Measurements from ENCODE around the gene KANSL1L.
"Not testable (repeated sequence)": the region's sequence is repeated elsewhere in the genome, so short reads cannot be mapped to it uniquely, and the experiment has no call there.

Gene KANSL1L

DNA sequence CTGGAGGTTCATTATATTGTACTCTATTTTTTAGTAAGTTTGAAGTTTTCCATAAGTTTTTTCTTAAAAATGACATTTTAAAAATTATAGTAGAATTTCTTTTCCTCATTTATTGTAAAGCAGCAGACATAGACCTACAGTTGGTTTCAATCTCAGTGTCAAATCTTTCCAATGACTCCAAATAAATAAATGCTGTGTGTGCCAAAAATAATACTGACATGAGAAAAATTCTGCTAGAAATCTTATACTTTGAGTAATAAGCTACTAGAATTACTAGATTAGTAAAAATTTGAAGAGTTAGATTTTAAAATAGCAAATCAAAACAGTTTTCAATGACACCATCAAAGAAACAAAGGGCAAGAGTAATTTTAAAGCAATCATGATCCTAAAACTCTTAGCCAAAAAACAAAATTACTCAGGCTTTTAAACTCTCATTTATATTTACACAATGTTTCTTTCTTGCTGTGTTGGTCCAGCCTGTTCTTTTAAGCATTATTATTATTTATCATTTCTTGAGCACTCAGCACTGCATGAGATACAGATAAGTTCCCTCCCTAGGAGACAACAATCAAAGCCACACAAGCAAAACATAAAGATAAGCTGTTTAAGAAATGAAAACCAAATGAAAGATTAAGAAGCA lies 8.3 kb upstream of the KANSL1L start:
- DNase-seq (ENCODE audit: low read depth), result no peak

DNA sequence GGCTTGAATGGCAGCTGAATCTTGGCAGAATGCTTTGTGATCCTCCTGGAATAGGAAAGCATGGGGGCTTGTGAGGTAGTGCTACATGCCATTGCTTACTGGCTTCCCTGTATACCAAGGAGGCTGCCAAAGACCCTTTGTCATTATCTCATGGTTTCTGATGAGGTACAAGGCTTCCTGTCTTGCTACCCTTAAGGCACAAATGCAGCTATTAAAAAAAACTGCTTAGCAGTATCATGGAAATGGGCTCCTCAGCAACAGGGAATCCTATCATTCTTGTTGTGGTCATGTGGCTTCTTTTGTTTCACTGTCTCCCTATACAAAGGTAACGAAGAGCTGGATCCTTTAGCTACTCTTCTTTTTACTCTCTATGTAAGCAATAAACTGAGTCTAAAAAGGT lies 6.6 kb upstream of the KANSL1L start:
- no peak for DNase-seq (ENCODE audit: low read depth)

DNA sequence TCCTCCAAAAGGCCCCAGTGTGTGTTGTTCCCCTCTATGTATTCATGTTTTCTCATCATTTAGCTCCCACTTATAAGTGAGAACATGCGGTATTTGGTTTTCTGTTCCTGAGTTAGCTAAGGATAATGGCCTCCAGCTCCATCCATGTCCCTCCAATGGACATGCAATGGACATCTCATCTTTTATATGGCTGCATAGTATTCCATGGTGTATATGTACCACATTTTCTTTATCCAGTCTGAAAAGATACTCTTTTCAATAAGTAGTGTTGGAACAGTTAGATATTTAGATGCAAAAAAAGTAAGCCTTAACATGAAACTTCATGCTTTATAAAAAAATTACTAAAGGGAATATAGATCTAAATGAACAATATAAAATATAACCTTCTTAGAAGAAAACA lies 5.9 kb upstream of the KANSL1L start:
- DNase-seq (ENCODE audit: low read depth), result not testable (repeated sequence)

DNA sequence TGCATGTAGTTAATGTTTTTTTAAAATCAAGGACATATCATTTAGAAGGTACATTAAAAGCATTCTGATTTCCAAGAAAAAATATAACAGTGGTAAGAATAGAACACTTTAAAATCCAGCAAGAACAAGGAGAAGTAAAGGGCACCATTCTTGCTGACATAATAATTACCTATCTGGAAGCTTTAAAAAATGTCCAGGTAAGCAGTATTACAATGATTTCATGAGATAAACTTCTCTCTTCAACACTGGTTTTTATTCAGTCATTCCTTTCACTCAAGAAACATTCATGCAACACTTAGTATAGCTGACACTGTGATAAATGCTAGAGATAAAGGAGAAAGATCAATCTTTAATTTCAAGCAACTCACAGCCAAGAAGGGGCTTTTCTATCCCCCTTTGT lies 2.9 kb upstream of the KANSL1L start:
- DNase-seq (ENCODE audit: low read depth), result no peak

DNA sequence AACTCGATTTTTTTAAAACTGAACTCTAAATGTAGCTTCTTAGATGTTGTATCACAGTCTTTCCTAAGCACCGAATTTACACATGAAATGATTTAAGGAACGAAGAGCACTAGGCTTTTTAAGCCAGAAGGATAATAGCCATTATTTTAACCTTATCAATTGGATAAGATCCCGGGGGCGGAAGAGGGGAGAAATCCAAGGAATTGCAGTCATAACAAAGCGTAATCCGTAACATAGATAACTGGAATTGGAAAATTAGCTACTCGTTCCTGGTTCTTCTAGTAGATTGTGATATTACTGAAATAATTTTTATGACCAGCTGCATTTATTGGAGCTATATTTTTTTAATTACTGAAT lies 988 bp upstream of the KANSL1L start:
- DNase-seq (ENCODE audit: low read depth), result no peak

DNA sequence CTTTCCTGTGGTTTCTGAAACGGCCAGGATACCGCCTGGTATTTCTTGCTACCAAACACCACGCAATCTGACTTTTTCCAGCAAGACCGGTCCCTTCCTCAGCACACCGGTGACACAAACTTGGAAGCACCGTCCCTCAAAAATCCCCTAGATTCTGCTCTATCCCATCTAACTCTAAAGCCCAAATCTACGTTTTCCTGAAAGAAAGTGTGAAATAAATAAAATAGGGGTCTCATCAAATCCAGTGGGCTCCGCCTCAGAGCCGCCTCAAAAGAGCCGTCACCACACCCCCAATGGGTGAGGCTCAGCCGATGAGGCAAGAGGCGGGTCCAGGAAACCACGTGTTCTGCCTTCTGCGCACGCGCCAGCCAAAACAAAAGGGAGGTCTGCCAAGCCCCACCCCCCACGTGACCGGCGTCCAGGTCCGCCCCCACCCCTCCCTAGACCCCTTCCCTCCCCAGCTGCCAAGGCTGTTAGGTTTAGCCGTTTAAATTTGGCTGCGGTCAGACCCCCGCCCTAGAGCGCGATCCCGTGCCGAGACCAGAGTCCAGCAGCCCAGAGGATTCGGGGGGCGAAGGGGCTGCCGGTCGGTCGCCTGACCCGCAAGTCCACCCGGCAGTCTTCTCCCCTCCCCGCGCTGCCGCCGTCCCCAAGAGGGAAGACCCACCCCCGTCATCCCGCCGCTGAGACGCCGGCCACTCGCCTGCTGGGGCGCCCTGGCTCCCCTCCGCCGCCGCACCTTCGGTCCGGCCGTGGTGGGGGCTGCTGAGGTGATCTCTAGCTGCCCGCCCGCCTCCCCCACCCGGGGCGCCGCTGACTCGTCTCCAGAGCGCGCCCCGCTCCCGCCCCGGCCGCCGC lies 534 bp downstream of the KANSL1L start:
- peak; percentile 57 for DNase-seq (ENCODE audit: low read depth)

DNA sequence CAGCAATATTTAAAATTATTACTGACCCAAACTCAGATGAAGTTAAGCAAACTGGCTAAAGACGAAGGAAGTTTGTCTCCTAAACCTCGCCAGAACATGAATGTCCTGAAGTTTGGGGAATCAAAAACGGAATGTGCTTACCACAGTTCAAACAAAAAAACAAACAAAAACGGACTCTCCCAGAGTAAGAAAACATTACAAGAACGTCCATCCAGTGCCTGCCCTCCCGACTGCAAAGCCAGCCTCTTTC lies 1.1 kb downstream of the KANSL1L start:
- DNase-seq (ENCODE audit: low read depth), result no peak

DNA sequence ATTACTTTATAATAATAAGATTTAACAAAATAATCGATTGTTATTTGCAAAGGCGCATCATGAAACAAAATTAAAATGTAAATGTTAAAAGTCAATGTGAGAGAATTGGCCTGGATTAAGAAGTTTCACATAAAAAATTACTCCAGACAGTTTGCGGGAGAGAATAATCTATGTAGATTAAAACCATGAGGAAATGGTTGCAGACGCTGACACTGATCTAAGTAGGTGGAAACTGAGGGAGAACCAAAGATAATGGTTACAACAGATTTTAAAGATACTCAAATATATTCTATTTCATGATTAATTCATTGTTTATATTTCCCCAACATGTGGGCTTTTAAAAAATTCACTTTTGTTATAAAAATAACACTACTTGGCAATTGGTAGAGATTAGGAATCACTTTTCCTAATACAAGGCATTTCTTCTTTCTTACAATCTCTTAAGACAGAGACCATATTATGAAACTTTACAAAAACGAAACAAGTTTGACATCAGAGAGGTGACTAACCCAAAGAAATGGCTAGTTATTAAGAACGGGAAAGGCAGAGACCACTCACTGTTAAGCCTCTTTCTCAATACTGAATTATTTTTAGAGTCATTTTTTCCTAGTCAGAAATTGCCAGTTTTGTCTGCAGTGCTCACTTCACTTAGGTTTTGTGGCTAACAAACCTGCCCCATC lies 1.6 kb downstream of the KANSL1L start:
- DNase-seq (ENCODE audit: low read depth), result peak; percentile 46

DNA sequence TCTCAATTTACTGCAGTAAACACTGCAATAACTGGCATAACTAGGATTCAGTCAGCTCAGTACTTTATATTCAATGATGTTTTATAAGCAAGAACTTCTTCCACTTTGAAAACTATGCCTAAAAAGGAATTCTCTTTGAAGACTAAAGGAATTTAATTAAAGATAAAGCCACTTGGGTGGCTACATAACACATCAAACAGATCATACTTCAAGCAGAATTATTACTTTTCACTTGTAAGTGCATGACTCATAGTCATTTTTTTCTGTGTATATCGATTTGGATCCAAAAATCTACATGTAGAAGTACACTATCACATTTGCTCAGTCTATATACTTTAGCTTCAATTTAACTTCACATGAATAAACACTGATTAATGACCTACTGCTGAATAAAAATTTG lies 4.0 kb downstream of the KANSL1L start:
- DNase-seq (ENCODE audit: low read depth), result no peak

DNA sequence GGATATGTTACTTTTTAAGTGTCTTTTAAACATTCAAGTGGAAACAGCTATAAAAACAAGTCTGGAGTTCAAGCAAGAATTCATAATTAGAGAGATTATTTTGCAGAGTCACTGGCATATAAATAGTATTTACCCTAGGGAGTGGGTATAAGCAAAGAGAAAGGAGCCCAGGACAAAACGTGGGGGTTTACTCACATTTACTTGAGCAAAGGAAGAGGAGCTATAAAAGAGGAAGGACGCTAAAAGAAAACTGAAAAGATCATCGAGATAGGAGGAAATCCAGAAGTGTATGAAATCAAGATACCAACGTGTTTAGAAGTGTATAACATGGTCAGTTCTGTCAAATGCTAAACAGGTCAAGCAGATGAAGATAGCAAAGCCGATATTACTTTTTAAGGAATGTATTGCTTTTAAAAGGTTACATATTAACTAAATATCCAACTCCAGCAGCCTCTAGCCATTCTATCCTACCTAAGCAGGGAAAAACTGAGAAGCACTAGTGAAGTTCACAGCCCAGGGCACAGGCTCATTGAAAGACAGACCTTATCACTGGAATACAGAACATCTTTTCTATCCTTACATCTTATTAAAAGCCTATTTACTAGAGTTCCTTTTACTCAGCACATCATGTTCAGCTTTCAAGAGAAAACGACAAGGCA lies 8.6 kb downstream of the KANSL1L start:
- DNase-seq (ENCODE audit: low read depth), result no peak

DNA sequence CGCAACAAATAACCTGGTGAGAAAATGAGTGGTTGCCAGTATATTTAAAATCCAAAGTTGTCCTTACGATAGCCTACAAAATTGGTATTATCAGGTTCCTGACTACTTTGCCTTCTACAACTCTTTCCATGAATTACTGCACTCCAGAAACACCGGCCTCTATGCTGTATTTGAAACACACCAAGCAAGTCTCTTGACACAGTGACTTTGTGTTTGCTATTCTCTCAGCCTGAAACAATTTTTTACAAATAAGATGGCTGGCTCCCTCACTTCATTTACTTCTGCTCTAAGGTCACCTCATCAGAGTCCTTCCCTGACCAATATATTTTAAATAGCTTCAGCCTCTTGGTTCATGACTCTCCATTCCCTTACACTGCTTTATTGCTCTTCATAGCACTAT lies 12.2 kb downstream of the KANSL1L start:
- no peak for DNase-seq (ENCODE audit: low read depth)

DNA sequence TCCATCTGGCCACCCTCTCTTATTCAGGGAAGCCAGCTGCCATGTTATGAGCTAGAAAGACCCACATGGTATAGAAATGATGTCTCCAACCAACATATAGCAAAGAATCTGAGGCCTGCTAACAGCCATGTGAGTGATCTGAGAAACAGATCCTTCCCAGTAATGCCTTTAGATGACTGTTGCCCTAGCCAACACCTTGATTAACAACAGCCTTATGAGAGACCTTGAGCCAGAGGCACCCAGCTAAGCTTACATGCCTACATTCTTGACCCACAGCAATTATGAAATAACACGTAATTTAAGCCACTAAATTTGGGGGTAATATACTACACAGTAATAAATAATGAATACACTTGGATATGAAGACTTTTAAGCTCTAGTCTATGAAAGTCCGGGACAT lies 13.0 kb downstream of the KANSL1L start:
- no peak for DNase-seq (ENCODE audit: low read depth)

DNA sequence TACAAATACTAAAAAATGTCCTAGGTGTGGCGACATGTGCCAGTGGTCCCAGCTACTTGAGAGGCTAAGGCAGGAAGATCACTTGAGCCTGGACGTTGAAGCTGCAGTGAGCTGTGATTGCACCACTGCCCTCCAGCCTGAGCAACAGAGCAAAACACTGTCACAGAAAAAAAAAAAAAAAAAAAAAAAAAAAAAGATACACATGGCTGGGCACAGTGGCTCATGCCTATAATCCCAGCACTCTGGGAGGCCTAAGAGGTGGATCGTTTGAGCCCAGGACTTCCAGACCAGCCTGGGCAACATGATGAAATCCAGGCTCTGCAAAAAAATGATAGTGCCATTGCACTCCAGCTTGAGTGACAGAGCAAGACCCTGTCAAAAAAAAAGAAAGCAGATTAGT lies 13.7 kb downstream of the KANSL1L start:
- DNase-seq (ENCODE audit: low read depth), result no peak

DNA sequence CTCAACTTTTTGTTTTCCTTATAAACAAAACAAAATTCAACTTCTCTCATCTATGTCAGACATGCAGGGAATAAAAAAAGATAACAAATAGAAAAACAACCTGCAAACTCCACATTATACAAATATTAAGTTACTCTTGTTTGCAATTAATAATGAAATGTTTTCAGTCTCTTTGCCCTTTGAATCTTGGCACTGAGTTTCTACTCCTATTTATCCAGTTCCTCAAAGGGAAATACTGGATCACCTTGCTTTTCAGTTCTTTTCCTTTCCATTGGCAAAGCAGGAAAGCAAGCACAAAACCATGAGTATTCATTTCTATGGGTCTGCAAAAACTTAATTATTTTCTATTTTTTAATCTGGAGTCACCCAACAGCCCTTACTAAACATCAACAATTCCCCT lies 23.6 kb downstream of the KANSL1L start:
- DNase-seq (ENCODE audit: low read depth), result no peak

DNA sequence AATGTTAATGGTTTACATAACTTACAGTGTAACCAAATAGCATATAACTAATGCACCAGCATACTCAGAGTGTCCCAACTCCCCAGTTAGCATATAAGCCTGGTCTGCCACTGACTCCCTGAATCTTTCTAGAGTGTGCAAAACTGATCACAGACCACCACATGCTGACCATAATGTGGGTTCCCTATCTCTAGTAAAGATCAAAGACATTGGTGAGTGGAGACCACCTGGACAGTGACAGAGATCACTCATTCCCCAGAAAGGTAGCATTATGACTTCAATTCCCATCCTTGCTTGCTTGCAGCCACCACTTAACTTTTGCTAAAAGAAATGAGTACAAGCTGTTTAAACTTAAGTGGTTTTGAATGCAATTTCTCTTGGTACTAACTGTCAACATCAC lies 39.0 kb downstream of the KANSL1L start:
- DNase-seq (ENCODE audit: low read depth), result no peak

DNA sequence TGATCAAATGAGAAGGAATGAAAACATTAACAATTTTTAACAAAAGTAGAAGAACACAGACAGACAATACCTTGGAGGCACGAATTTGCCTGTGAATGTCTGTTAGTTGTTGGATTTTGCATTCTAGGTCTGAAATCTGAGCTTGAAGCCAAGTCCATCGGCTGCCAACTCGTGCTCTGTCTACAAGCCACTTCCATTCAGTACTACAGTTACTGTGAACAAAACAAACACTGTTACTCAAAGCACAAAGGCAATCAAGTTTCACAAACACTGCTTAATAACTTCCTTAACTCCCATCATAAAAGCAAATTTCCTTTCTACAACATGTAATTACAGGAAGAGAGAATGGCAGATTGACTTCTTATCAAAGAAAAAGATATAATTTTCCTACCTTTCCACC lies 42.2 kb downstream of the KANSL1L start:
- no peak for DNase-seq (ENCODE audit: low read depth)

DNA sequence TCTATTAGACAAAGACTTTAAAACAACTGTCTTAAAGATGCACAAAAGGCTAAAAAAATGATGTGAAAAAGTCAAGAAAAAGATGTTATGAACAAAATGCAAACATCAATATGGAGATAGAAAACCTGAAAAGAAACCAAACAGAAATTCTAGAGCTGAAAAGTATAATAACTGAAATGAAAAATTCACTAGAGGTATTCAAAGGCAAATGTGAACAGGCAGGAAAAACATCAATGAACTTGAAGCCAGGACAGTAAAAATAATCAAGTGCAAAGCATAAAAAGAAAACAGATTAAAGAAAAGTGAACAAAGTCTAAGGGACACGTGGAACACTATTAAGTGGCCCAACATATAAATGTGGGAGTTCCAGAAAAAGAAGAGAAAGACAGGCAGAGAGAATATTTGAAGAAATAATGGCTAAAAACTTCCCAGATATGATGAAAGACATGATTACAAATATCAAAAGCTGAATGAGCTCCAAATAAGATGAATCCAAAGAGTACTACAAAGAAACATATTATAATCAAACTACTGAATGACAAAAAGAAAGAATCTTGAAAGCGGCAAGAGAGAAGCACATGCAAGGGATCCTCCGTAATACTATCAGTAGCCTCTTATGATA lies 57.5 kb downstream of the KANSL1L start:
- DNase-seq (ENCODE audit: low read depth), result no peak

DNA sequence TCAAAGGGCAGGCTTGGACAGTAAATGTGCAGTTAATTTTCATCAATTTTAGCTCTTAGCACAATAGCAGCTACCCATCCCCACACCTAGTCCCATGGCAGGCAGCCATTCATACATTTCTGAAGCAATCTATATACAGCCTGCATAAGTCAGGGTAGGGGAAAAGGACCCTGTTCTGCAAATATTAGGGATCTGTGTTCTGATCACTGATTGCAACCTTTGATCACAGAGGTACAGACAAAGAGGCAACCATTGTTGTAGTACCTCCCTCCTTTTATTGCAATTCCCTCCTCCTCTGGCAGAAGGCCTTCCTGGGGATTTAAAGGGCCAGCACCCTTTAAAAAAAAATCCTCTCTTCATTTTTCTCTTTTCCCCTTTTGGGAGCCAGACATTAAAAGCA lies 58.3 kb downstream of the KANSL1L start:
- no peak for DNase-seq (ENCODE audit: low read depth)

DNA sequence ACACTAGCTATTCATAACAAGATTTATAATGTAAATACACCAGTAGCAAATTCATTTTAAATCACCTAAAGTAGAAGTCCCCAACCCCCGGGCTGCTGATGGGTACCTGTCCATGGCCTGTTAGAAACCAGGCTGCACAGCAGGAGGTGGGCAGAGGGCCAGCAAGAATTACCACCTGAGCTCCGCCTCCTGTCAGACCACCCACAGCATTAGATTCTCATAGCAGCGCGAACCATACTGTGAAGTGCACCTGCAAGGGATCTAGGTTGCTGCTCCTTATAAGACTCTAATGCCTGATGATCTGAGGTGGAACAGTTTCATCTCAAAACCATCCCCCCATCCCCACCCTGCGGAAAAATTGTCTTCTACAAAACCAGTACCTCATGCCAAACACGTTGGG lies 71.3 kb downstream of the KANSL1L start:
- DNase-seq (ENCODE audit: low read depth), result no peak

DNA sequence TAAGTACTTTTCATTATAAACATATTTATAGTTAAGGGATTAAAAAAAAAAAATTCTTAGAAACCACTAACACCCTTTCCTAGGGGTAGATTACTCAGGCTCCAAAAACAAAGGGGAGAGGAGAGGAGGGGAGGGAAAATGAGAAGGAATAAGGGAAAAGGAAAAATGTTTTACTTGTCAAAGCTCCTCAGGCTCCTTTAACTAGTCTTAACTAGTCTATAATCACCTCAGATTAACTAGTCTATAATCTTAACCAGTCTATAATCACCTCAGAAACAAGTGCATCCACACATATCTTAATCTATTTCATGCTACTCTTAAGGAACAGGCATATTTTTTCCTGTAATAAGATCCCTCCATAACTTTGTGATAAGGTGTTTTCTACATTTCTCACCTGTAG lies 76.4 kb downstream of the KANSL1L start:
- no peak for DNase-seq (ENCODE audit: low read depth)

DNA sequence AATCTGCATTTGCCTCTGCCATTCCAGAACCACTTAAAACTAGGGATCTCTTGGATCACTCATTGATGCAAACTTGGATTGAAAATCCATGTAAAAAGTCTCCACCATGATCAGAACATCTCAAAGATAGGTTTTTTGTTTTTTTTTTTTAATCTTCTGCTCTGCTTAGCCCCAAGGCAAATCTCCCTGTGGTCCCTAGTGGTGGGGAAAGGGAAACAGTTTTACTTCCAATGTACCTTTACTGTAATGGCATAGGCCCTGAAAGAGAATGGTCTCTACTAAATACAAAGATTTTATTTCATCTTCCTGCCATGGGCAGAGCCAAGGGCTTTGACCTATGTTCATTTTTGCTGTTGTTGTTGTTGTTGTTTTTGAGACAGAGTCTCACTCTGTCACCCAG lies 78.4 kb downstream of the KANSL1L start:
- no peak for DNase-seq (ENCODE audit: low read depth)

DNA sequence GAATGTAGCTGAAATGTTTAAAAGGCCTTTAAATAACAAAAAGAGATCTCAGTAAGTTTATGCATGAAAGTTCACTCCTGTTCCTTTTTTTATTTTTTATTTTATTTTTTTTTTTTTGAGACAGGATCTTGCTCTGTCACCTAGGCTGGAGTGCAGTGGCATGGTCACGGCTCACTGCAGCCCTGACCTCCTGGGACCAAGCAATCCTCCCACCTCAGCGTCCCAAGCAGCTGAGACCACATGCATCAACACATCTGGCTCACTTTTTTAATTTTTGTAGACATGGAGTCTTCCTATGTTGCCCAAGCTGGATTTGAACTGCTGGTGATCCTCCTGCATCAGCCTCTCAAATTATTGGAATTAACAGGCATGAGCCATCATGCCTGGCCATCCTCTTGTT lies 84.3 kb downstream of the KANSL1L start:
- DNase-seq (ENCODE audit: low read depth), result no peak

DNA sequence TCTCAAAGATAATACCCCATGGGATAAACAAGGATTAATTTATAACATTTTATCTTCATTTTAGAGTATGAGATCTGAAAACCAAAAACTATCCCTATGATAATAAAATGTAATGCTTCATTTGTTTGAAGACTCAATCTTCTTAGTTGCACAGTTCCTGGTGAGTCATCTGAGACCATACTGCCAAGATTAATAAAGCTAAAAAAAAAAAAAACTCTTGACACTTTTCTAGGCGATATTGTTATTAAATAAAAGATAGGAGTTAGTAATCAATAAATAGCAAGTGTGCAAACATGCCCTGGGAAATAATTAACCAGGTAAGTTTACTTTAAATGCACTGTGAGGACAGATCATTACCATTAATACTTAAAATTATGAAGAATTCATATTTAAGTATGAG lies 84.9 kb downstream of the KANSL1L start:
- peak; percentile 2 for DNase-seq (ENCODE audit: low read depth)
